Measurements from ENCODE around the gene NR2F1-AS1. TPM values are rescaled to one million over a fixed set of nuclear protein-coding genes. Genes with fewer than 3 reads are reported as not detected.

NR2F1-AS1 gene
- total RNA-seq, 2 experiments from 2014 or later = not detected

DNA sequence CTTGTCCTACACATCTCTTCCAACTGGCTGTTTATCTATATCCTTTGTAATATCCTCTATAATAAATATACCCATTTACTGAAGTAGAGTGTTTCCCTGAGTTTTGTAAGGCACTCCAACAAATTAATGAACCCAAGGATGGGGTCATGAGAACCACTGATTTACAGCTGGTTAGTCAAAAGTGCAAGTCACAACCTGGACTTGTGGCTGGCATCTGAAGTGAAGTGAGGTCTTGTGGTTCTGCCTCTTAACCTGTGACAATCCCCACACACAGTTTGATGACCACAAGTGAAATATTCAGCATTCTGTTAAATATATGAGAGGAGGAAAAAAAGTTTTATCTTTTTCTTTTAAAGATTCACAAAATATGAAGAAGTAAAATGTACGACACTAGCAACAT lies 126.1 kb downstream of the NR2F1-AS1 start:
- intact Hi-C loops (cut with micrococcal nuclease) = no loop called here
- Mint-ChIP-seq H3K36me3 (no peaks in the 10 kb centered on the region), H3K27me3 (no peaks in the 10 kb centered on the region), H3K9me3 (no peaks in the 10 kb centered on the region), H3K27ac (no peak overlapping the region), H3K4me3 (no peak overlapping the region), H3K4me1 (ENCODE audit: low read depth) (no peaks in the 10 kb centered on the region)
- CTCF ChIA-PET = no interaction called here
- no peak for DNase-seq
- POLR2A ChIA-PET = no interaction called here

DNA sequence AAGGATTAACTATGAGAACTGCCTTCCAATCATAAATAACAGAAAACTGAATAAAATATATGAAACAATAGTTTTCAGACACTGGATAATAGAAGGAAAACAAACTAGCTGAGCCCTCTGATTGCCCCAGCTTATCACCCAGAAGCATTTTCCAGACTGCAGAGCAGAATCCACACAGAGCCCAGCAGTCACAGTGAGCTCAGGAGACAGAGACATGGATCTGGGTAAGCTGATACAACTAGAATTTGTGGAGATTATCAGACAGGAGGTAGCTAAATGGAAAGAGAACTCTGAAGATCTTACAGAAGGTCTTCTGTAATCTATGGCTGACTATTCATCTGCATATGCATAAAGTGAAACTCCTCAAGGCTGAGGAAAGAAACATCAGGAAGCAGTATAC lies 128.8 kb downstream of the NR2F1-AS1 start:
- DNase-seq = no peak
- intact Hi-C loops (cut with micrococcal nuclease) = no loop called here
- no peaks in the 10 kb centered on the region for H3K4me1 Mint-ChIP-seq (ENCODE audit: low read depth)
- POLR2A ChIA-PET = interaction anchor here (0.7 kb wide), 1 partner anchor 845 kb away, joined by 3 read pairs; no protein-coding TSS in a partner anchor
- H3K36me3 Mint-ChIP-seq = no peaks in the 10 kb centered on the region
- H3K4me3 Mint-ChIP-seq = no peak overlapping the region
- H3K27ac Mint-ChIP-seq = no peak overlapping the region
- CTCF ChIA-PET = no interaction called here
- no peaks in the 10 kb centered on the region for H3K27me3 Mint-ChIP-seq
- no peaks in the 10 kb centered on the region for H3K9me3 Mint-ChIP-seq

- intact Hi-C loops (cut with micrococcal nuclease) = no loop called here
- Mint-ChIP-seq H3K27me3 (peaks cover 3% of the 10 kb centered on the region), H3K27ac (no peak overlapping the region), H3K4me1 (ENCODE audit: low read depth) (no peaks in the 10 kb centered on the region), H3K36me3 (no peaks in the 10 kb centered on the region), H3K4me3 (no peak overlapping the region), H3K9me3 (no peaks in the 10 kb centered on the region)
- DNase-seq = no peak
- CTCF ChIA-PET = no interaction called here
- POLR2A ChIA-PET = no interaction called here
These were observed 142.9 kb downstream of the NR2F1-AS1 start for GRCh38 chr5:93438124-93438523.

GRCh38 chr5:93436083-93436482 lies 144.9 kb downstream of the NR2F1-AS1 start:
- ChIA-PET CTCF (no interaction called here), POLR2A (no interaction called here)
- no peaks in the 10 kb centered on the region for H3K9me3 Mint-ChIP-seq

GRCh38 chr5:93433422-93433821 lies 147.6 kb downstream of the NR2F1-AS1 start:
- Mint-ChIP-seq H3K9me3 (no peaks in the 10 kb centered on the region), H3K4me1 (ENCODE audit: low read depth) (no peaks in the 10 kb centered on the region), H3K4me3 (no peak overlapping the region), H3K36me3 (no peaks in the 10 kb centered on the region), H3K27me3 (peaks cover 3% of the 10 kb centered on the region), H3K27ac (no peak overlapping the region)
- DNase-seq = no peak
- POLR2A ChIA-PET = no interaction called here
- intact Hi-C loops (cut with micrococcal nuclease) = no loop called here
- CTCF ChIA-PET = no interaction called here

More at GRCh38 chr5:93436083-93436482, 144.9 kb downstream of the NR2F1-AS1 start:
- Mint-ChIP-seq H3K36me3 (no peaks in the 10 kb centered on the region), H3K27me3 (peaks cover 3% of the 10 kb centered on the region), H3K4me3 (no peak overlapping the region), H3K4me1 (ENCODE audit: low read depth) (no peaks in the 10 kb centered on the region), H3K27ac (no peak overlapping the region)
- DNase-seq = no peak
- intact Hi-C loops (cut with micrococcal nuclease) = no loop called here

DNA sequence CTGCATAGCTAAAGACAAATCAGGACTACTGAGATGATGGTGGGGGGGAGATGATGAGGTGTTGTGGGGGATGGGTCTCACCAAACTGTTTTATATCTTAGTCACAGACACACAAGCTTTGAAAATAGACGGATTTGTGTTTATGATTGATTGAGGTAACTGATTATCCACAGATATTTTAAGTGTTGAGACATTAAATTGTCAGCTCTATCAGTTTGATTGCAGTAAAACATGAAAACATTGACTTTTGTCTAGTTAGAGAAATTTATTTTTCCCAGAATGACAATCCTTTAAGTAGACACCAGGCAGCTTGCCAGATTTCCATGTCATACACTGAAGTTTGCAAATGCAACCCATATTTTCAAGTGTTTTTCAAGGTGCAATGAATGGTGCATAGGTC lies 149.8 kb downstream of the NR2F1-AS1 start:
- intact Hi-C loops (cut with micrococcal nuclease) = no loop called here
- ChIA-PET CTCF (no interaction called here), POLR2A (no interaction called here)
- DNase-seq = no peak
- H3K9me3 Mint-ChIP-seq = no peaks in the 10 kb centered on the region
- H3K4me1 Mint-ChIP-seq (ENCODE audit: low read depth) = no peaks in the 10 kb centered on the region
- peaks cover 6% of the 10 kb centered on the region for H3K27me3 Mint-ChIP-seq
- H3K4me3 Mint-ChIP-seq = no peak overlapping the region
- no peak overlapping the region for H3K27ac Mint-ChIP-seq
- H3K36me3 Mint-ChIP-seq = no peaks in the 10 kb centered on the region

DNA sequence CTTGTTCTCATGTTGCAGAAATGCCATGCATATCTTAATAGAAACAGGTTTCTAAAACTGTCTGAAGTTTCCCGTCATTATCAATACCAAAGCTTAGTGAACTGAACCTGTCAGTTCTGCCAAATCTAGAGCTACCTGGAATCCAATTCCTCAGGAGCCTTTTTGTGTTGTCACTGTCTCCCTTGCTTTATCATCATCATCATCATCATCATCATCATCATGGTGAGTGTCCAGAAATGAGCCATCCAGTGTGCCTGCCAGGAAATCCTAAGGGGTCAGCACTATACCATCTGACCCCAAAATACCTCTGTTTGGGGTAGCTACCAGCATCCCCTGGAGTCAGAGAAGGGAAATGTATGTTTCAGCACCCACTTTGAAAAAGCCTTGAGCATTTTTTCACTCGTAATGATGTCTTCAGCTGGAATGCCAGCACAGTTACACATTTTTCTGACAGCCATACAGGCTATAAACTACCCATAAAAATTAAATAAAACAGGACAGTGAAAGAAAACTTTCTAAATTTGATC lies 150.3 kb downstream of the NR2F1-AS1 start:
- no peak for DNase-seq
- no peak overlapping the region for H3K4me3 Mint-ChIP-seq
- H3K27ac Mint-ChIP-seq = no peak overlapping the region
- H3K9me3 Mint-ChIP-seq = no peaks in the 10 kb centered on the region
- intact Hi-C loops (cut with micrococcal nuclease) = no loop called here
- H3K27me3 Mint-ChIP-seq = peaks cover 6% of the 10 kb centered on the region
- H3K4me1 Mint-ChIP-seq (ENCODE audit: low read depth) = no peaks in the 10 kb centered on the region
- CTCF ChIA-PET = no interaction called here
- no peaks in the 10 kb centered on the region for H3K36me3 Mint-ChIP-seq
- POLR2A ChIA-PET = no interaction called here

DNA sequence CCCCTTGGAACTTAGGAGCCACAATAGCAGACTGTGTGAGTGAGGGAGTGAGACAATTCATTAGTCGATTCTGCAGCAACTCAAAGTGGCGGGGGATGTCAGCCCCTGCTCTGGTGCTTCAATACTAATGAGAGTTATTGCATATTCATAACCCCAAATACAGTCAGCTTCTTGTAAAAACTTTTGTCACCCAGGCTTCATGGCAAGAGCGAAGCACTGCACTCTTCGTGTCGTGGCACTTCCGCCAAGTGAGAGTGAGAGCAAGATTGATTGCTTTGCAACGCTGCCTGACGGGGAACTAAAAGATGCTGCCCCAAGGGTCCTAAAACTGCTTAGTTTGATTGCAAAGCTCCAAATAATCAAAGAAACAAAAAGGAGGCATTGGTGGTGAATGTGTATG lies 150.9 kb downstream of the NR2F1-AS1 start:
- H3K4me1 Mint-ChIP-seq (ENCODE audit: low read depth) = no peaks in the 10 kb centered on the region
- DNase-seq = no peak
- CTCF ChIA-PET = no interaction called here

DNA sequence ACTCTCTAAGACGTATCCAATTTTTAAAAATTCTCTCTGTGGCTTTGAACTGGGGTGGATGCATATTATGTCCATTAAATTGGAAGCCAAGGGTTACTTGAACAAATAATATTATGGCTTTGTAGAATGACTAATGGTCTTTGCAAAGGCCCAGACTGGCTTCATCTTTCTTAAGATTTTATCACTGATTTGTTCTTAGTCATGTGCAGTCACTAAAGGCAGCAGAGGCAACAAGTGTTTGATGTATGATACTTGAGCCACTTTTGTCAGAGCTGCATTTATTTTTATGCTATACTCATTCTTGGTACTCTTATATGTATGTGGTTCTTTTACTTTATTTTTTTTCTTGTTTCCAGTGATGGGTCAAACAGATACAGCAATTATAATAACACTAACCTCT lies 152.2 kb downstream of the NR2F1-AS1 start:
- ChIA-PET CTCF (no interaction called here), POLR2A (no interaction called here)
- Mint-ChIP-seq H3K4me3 (no peak overlapping the region), H3K36me3 (no peaks in the 10 kb centered on the region), H3K4me1 (ENCODE audit: low read depth) (no peaks in the 10 kb centered on the region), H3K27me3 (peaks cover 4% of the 10 kb centered on the region), H3K27ac (no peak overlapping the region), H3K9me3 (no peaks in the 10 kb centered on the region)
- DNase-seq = no peak
- intact Hi-C loops (cut with micrococcal nuclease) = no loop called here

More for the DNA sequence above, 150.9 kb downstream of the NR2F1-AS1 start:
- H3K9me3 Mint-ChIP-seq = no peaks in the 10 kb centered on the region
- peaks cover 4% of the 10 kb centered on the region for H3K27me3 Mint-ChIP-seq
- H3K4me3 Mint-ChIP-seq = no peak overlapping the region
- POLR2A ChIA-PET = no interaction called here
- H3K27ac Mint-ChIP-seq = no peak overlapping the region
- no peaks in the 10 kb centered on the region for H3K36me3 Mint-ChIP-seq
- intact Hi-C loops (cut with micrococcal nuclease) = no loop called here

GRCh38 chr5:93427316-93427715 lies 153.7 kb downstream of the NR2F1-AS1 start:
- Mint-ChIP-seq H3K27ac (no peak overlapping the region), H3K36me3 (no peaks in the 10 kb centered on the region), H3K4me1 (ENCODE audit: low read depth) (no peaks in the 10 kb centered on the region), H3K4me3 (no peak overlapping the region), H3K27me3 (peaks cover 4% of the 10 kb centered on the region), H3K9me3 (no peaks in the 10 kb centered on the region)
- no peak for DNase-seq
- ChIA-PET POLR2A (no interaction called here), CTCF (no interaction called here)
- intact Hi-C loops (cut with micrococcal nuclease) = no loop called here

- ChIA-PET CTCF (no interaction called here), POLR2A (no interaction called here)
- Mint-ChIP-seq H3K4me1 (ENCODE audit: low read depth) (no peaks in the 10 kb centered on the region), H3K27ac (no peak overlapping the region), H3K36me3 (no peaks in the 10 kb centered on the region), H3K27me3 (peaks cover 6% of the 10 kb centered on the region), H3K4me3 (no peak overlapping the region), H3K9me3 (no peaks in the 10 kb centered on the region)
- intact Hi-C loops (cut with micrococcal nuclease) = no loop called here
- DNase-seq = no peak
These were observed 155.9 kb downstream of the NR2F1-AS1 start for GRCh38 chr5:93425096-93425495.

DNA sequence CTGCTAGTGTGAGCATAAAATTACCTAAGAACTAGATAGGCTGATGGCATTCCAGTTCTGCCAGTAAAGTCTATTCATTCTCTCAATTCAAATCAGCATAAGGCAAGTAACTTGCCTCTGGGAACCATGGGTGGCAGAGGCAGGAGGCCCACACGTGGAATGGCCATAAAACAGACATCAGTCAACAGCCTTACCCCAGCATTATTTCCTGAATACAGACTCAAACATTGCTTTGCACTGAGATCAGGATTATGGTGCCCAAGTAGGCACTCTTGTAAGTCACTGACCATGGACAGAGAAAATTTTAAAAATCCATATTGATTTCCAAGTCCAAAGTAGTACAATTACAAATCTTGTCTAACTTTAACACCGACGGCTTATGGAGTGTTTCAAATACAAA lies 157.7 kb downstream of the NR2F1-AS1 start:
- Mint-ChIP-seq H3K9me3 (no peaks in the 10 kb centered on the region), H3K27ac (no peak overlapping the region), H3K36me3 (no peaks in the 10 kb centered on the region), H3K4me3 (no peak overlapping the region), H3K4me1 (ENCODE audit: low read depth) (no peaks in the 10 kb centered on the region), H3K27me3 (peaks cover 6% of the 10 kb centered on the region)
- ChIA-PET POLR2A (no interaction called here), CTCF (no interaction called here)
- intact Hi-C loops (cut with micrococcal nuclease) = no loop called here
- DNase-seq = no peak

DNA sequence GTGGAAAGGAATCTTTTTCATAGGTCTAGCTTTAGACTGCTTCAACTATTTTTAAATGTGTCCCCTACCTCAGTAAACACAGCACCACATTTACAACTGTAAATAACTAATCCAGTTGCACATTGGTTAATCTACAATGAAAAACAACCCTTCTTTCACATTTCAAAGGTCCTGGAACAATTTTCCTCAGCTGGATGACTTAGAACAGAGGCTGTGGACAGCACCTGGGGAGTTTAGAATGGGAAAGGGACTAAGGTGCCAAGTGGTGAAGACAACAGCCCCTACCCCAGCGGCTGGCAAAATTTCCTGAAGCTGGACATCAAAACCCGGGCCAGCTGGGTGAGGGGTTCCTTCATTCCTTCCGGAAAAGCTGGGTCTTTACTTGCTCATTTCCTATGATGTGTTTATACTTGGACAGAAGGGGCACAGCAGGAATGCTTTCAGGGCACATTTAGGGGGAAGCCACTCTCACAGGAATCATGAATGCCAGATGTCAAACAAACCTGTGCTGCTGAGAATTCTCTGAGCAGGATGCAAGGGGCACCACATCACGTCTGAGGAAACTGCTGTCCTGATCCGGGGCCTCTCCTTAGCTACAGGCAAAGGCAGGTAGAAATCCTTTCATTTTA lies 158.3 kb downstream of the NR2F1-AS1 start:
- CTCF ChIA-PET = no interaction called here
- Mint-ChIP-seq H3K4me1 (ENCODE audit: low read depth) (no peaks in the 10 kb centered on the region), H3K9me3 (no peaks in the 10 kb centered on the region), H3K4me3 (no peak overlapping the region), H3K27me3 (peaks cover 6% of the 10 kb centered on the region), H3K27ac (no peak overlapping the region), H3K36me3 (no peaks in the 10 kb centered on the region)
- no peak for DNase-seq
- intact Hi-C loops (cut with micrococcal nuclease) = no loop called here
- POLR2A ChIA-PET = no interaction called here

Data from activated CD4-positive, alpha-beta memory T cell treated with anti-CD3 and anti-CD28 coated beads for 36 hours (primary cell).